ENCODE data around the gene RIMS1. TPM values are rescaled to one million over a fixed set of nuclear protein-coding genes. Genes with fewer than 3 reads are reported as not detected.

Gene RIMS1
- total and polyA plus RNA-seq, 9 of the 15 experiments (the other 6 are each of a cell fraction or from before 2014, with no cell fraction given), result not detected

GRCh38 chr6:72206606-72207005, 320.3 kb downstream of the RIMS1 start (continued):
- TF ChIP-seq GMEB1 (CRISPR knock-in tag; IDR thresholded peaks at IDR 0.05) (no peak), CBX8 (IDR thresholded peaks at IDR 0.05; ENCODE audit: borderline replicate concordance, extremely low read depth, low read depth, low read length, poor library complexity, severe bottlenecking) (no peak), JUND (IDR thresholded peaks at IDR 0.05; ENCODE audit: borderline replicate concordance, low read depth, low read length) (no peak), JUND (tag; IDR thresholded peaks at IDR 0.05; ENCODE audit: borderline replicate concordance, low read depth, low read length) (no peak), ZBED1 (IDR thresholded peaks at IDR 0.05) (no peak), ETV6 (IDR thresholded peaks at IDR 0.05; ENCODE audit: borderline replicate concordance in 1 of 2, low read depth in 2 of 2, low read length in 1 of 2) (no peak), ETV6 (CRISPR knock-in tag; IDR thresholded peaks at IDR 0.05; ENCODE audit: borderline replicate concordance) (no peak)

- Histone ChIP-seq H3K4me3 (no peak overlapping the region), H3K79me2 (ENCODE audit: control insufficient read depth, insufficient read depth, low read length) (no peaks in the 10 kb centered on the region), H3K9me1 (ENCODE audit: control insufficient read depth, insufficient read depth, low read length) (no peaks in the 10 kb centered on the region), H2AFZ (ENCODE audit: low read depth, low read length) (no peak overlapping the region), H3K36me3 (ENCODE audit: control insufficient read depth, insufficient read depth, low read length) (no peaks in the 10 kb centered on the region), H3K27ac (ENCODE audit: extremely low read depth, low read depth, low read length) (no peak overlapping the region), H3K4me1 (replicated peaks in 1 of 2; ENCODE audit: control insufficient read depth in 2 of 2, insufficient read depth in 2 of 2, low read length in 2 of 2) (no peaks in the 10 kb centered on the region), H4K20me1 (replicated peaks; ENCODE audit: control insufficient read depth, insufficient read depth, low read length) (no peaks in the 10 kb centered on the region), H3K27me3 (ENCODE audit: control insufficient read depth in 2 of 2, insufficient read depth in 2 of 2, low read length in 2 of 2) (no peaks in the 10 kb centered on the region), H3K9ac (ENCODE audit: insufficient read depth in 1 of 2, low read depth in 2 of 2, low read length in 2 of 2) (no peak overlapping the region), H3K4me2 (ENCODE audit: insufficient read depth, low read length) (no peak overlapping the region), H3K9me3 (replicated peaks; ENCODE audit: control insufficient read depth, insufficient read depth, low read depth, low read length) (no peaks in the 10 kb centered on the region)
- ChIA-PET CTCF (ENCODE audit: low intra/inter-chr PET ratio) (no interaction called here), POLR2A (interaction anchor here (0.6 to 0.9 kb wide), 2 partner anchors 10 to 1087 kb away, joined by 3 read pairs; no protein-coding TSS in a partner anchor)
- 0% methylated on average over 3 of the region's 3 CpGs for WGBS (ENCODE audit: insufficient coverage, low coverage, missing lambda C conversion rate)
- no peak for ATAC-seq
- intact Hi-C loops (cut with micrococcal nuclease) (no loop called here), in situ Hi-C loops (cut with MboI) (no loop called here)
- TF ChIP-seq IFI16 (CRISPR knock-in tag; IDR thresholded peaks at IDR 0.05) (no peak), POLR3A (IDR thresholded peaks at IDR 0.05; ENCODE audit: borderline replicate concordance, extremely low read depth, insufficient read depth, insufficient read length) (no peak)
- no peak for FAIRE-seq
- BruUV-seq (replicated peaks), result no TSS peak
- no peak for DNase-seq (ENCODE audit: extremely low read depth in 1 of 4, low spot score in 3 of 4)
Measured at GRCh38 chr6:72212686-72213085, 326.3 kb downstream of the RIMS1 start.
